ENCODE results near the gene DMRTC2. TPM values are rescaled to one million over a fixed set of nuclear protein-coding genes. Genes with fewer than 3 reads are reported as not detected.
A peak's percentile ranks its signal among the peaks of the same experiment; 100 is the strongest.

DMRTC2 gene
- total RNA-seq, 1 experiment from 2014 or later, result not detected

Small RNA genes lying within 50 kb of the gene (microRNA-seq; reads per million reads assigned to microRNA genes)
- gene MIR6797 (ENCODE audit: borderline number of aligned reads), result 4.2 reads per million, percentile 9 among the genes with 10 or more reads in this experiment

Other genes with a start within 250 kb of the DMRTC2 start
- not detected in 3 replicates for gene CEACAM4, start 218.0 kb upstream of the DMRTC2 start, total RNA-seq (2021)
- gene CEACAM7, start 156.8 kb upstream of the DMRTC2 start, total RNA-seq (2021), result 0.15 to 0.21 TPM (median 0.18 TPM) in 3 replicates
- gene CEACAM5, start 136.4 kb upstream of the DMRTC2 start, total RNA-seq (2021), result 0.23 to 1.3 TPM (median 0.46 TPM) in 3 replicates
- gene CEACAM6, start 89.5 kb upstream of the DMRTC2 start, total RNA-seq (2021), result 0.37 to 0.53 TPM (median 0.41 TPM) in 3 replicates
- not detected in 3 replicates for gene CEACAM3, start 48.5 kb upstream of the DMRTC2 start, total RNA-seq (2021)
- not detected in 3 replicates for gene LYPD4, start 359 bp upstream of the DMRTC2 start, total RNA-seq (2021)
- gene RPS19, start 15.2 kb downstream of the DMRTC2 start, total RNA-seq (2021), result 3,152 to 3,787 TPM (median 3,713 TPM) in 3 replicates
- 0.42 to 1.2 TPM (median 0.71 TPM) in 3 replicates for gene CD79A, start 32.2 kb downstream of the DMRTC2 start, total RNA-seq (2021)
- gene ARHGEF1, start 38.1 kb downstream of the DMRTC2 start, total RNA-seq (2021), result 77.2 to 102 TPM (median 82.9 TPM) in 3 replicates
- 0.30 to 0.66 TPM (median 0.31 TPM) in 3 replicates for gene ERFL, start 83.4 kb downstream of the DMRTC2 start, total RNA-seq (2021)
- gene RABAC1, start 114.3 kb downstream of the DMRTC2 start, total RNA-seq (2021), result 159 to 184 TPM (median 159 TPM) in 3 replicates
- gene ATP1A3, start 149.2 kb downstream of the DMRTC2 start, total RNA-seq (2021), result 28.2 to 34.2 TPM (median 30.9 TPM) in 3 replicates
- 52.3 to 71.3 TPM (median 66.3 TPM) in 3 replicates for gene GRIK5, start 225.2 kb downstream of the DMRTC2 start, total RNA-seq (2021)
- gene ZNF574, start 231.1 kb downstream of the DMRTC2 start, total RNA-seq (2021), result 30.6 to 34.0 TPM (median 33.4 TPM) in 3 replicates